Umbilical cord (tissue), 2 donors: ENCODE results near the gene VAMP1. TPM values are rescaled to one million over a fixed set of nuclear protein-coding genes. Genes with fewer than 3 reads are reported as not detected.
A peak's percentile ranks its signal among the peaks of the same experiment; 100 is the strongest.

Experiments used
- DNase-seq: peaks from one replicate; pipeline ENCODE4 v3.0.0-alpha.2; 2015; ENCODE audit warnings: low spot score
- total RNA-seq: library from RNA; depleted of rRNA; stranded (reverse); fragments of >200 nt; gene quantifications from one replicate; pipeline ENCODE4 v1.2.3, GENCODE V29; 2014; ENCODE audit warnings: low replicate concordance; ENCODE audit not compliant: insufficient read depth

The VAMP1 gene
- total RNA-seq, 1 donor from 2014 or later = 1.2 TPM

GRCh38 chr12:6425590-6426531, 44.6 kb downstream of the VAMP1 start:
- no peak for DNase-seq

GRCh38 chr12:6424866-6425265, 45.6 kb downstream of the VAMP1 start:
- no peak for DNase-seq

- no peak for DNase-seq
Measured at GRCh38 chr12:6424008-6424347, 46.5 kb downstream of the VAMP1 start.

GRCh38 chr12:6423267-6424007, 47.0 kb downstream of the VAMP1 start:
- peak; percentile 93 for DNase-seq

- no peak for DNase-seq
Measured at GRCh38 chr12:6420364-6420763, 50.1 kb downstream of the VAMP1 start.

- DNase-seq = no peak
Measured at GRCh38 chr12:6418796-6419195, 51.7 kb downstream of the VAMP1 start.

- no peak for DNase-seq
Measured at GRCh38 chr12:6416596-6416995, 53.9 kb downstream of the VAMP1 start.

Other genes starting within 250 kb of the VAMP1 start
- 0.96 TPM for gene PLEKHG6, start 160.0 kb downstream of the VAMP1 start, total RNA-seq
- 90.5 TPM for gene TNFRSF1A, start 128.6 kb downstream of the VAMP1 start, total RNA-seq
- 2.2 TPM for gene SCNN1A, start 95.1 kb downstream of the VAMP1 start, total RNA-seq
- gene LTBR, start 86.5 kb downstream of the VAMP1 start, total RNA-seq = 62.1 TPM
- not detected for gene CD27, start 25.7 kb downstream of the VAMP1 start, total RNA-seq
- gene TAPBPL, start 18.6 kb downstream of the VAMP1 start, total RNA-seq = 3.6 TPM
- 247 TPM for gene MRPL51, start 22.6 kb upstream of the VAMP1 start, total RNA-seq
- 14.7 TPM for gene NCAPD2, start 23.4 kb upstream of the VAMP1 start, total RNA-seq
- gene GAPDH, start 63.8 kb upstream of the VAMP1 start, total RNA-seq = 4,076 TPM
- gene IFFO1, start 85.4 kb upstream of the VAMP1 start, total RNA-seq = 2.2 TPM
- gene NOP2, start 97.6 kb upstream of the VAMP1 start, total RNA-seq = 6.7 TPM
- gene CHD4, start 136.7 kb upstream of the VAMP1 start, total RNA-seq = 192 TPM
- gene LPAR5, start 165.3 kb upstream of the VAMP1 start, total RNA-seq = 6.3 TPM
- 2.9 TPM for gene ACRBP, start 176.8 kb upstream of the VAMP1 start, total RNA-seq
- 20.9 TPM for gene ING4, start 192.4 kb upstream of the VAMP1 start, total RNA-seq
- 16.4 TPM for gene ZNF384, start 218.7 kb upstream of the VAMP1 start, total RNA-seq
- not detected for gene PIANP, start 230.1 kb upstream of the VAMP1 start, total RNA-seq